NCI-H510A treated with DMSO at 0.1 percent for 48 hours (cell line): ENCODE measurements around the gene STK38L.
A peak's percentile ranks its signal among the peaks of the same experiment; 100 is the strongest.

Experiments used
- DNase-seq: peaks from one replicate; lab custom pipeline; 2025; lab: John Stamatoyannopoulos, UW

STK38L gene

GRCh38 chr12:27277846-27278260, 33.8 kb downstream of the STK38L start:
- peak; percentile 28 for DNase-seq

- DNase-seq, result peak; percentile 20
Observed at GRCh38 chr12:27279826-27280225, 35.7 kb downstream of the STK38L start.

GRCh38 chr12:27280412-27280811, 36.3 kb downstream of the STK38L start:
- DNase-seq, result no peak

GRCh38 chr12:27282754-27283153, 38.7 kb downstream of the STK38L start:
- no peak for DNase-seq

- no peak for DNase-seq
Observed at GRCh38 chr12:27284021-27284420, 39.9 kb downstream of the STK38L start.

GRCh38 chr12:27284751-27285150, 40.7 kb downstream of the STK38L start:
- no peak for DNase-seq

- no peak for DNase-seq
Observed at GRCh38 chr12:27285403-27285802, 41.3 kb downstream of the STK38L start.

- DNase-seq, result no peak
Observed at GRCh38 chr12:27289414-27289813, 45.3 kb downstream of the STK38L start.

- no peak for DNase-seq
Observed at GRCh38 chr12:27290501-27291168, 46.5 kb downstream of the STK38L start.

GRCh38 chr12:27291862-27292261, 47.8 kb downstream of the STK38L start:
- no peak for DNase-seq

GRCh38 chr12:27292718-27293117, 48.6 kb downstream of the STK38L start:
- DNase-seq, result no peak

- DNase-seq, result no peak
Observed at GRCh38 chr12:27293463-27293862, 49.4 kb downstream of the STK38L start.

GRCh38 chr12:27296674-27297073, 52.6 kb downstream of the STK38L start:
- no peak for DNase-seq

GRCh38 chr12:27297566-27297965, 53.5 kb downstream of the STK38L start:
- no peak for DNase-seq

- no peak for DNase-seq
Observed at GRCh38 chr12:27299102-27299501, 55.0 kb downstream of the STK38L start.

- DNase-seq, result no peak
Observed at GRCh38 chr12:27300226-27300625, 56.1 kb downstream of the STK38L start.

- peak; percentile 42 for DNase-seq
Observed at GRCh38 chr12:27303139-27304111, 59.3 kb downstream of the STK38L start.

GRCh38 chr12:27304856-27305255, 60.8 kb downstream of the STK38L start:
- no peak for DNase-seq

- DNase-seq, result peak; percentile 29
Observed at GRCh38 chr12:27305673-27306456, 61.8 kb downstream of the STK38L start.

GRCh38 chr12:27309293-27309994, 65.4 kb downstream of the STK38L start:
- no peak for DNase-seq

GRCh38 chr12:27309995-27310315, 65.9 kb downstream of the STK38L start:
- no peak for DNase-seq

GRCh38 chr12:27316947-27317346, 72.9 kb downstream of the STK38L start:
- DNase-seq, result no peak
